ENCODE results near the gene CEP97.

GRCh38 chr3:101689286-101689685, 35.1 kb upstream of the CEP97 start:
- TF ChIP-seq ZNF404 (tag by site-specific recombination; IDR thresholded peaks at IDR 0.05): no peak
- no peak for TF ChIP-seq ZNF777 (tag by site-specific recombination; IDR thresholded peaks at IDR 0.05; ENCODE audit: borderline replicate concordance)
- TF ChIP-seq HOXA7 (CRISPR knock-in tag; IDR thresholded peaks at IDR 0.05; ENCODE audit: borderline replicate concordance): no peak
- no peak for TF ChIP-seq ZBTB26 (tag by site-specific recombination; optimal IDR thresholded peaks at IDR 0.05)
- TF ChIP-seq REST (tag by site-specific recombination; IDR thresholded peaks at IDR 0.05): no peak
- no peak for TF ChIP-seq GLIS2 (tag by site-specific recombination; IDR thresholded peaks at IDR 0.05)
- no peak for TF ChIP-seq ZNF792 (tag by site-specific recombination; IDR thresholded peaks at IDR 0.05)
- no peak for TF ChIP-seq ZNF175 (tag by site-specific recombination; IDR thresholded peaks at IDR 0.05)
- no peak for TF ChIP-seq ZNF670 (tag by site-specific recombination; IDR thresholded peaks at IDR 0.05; ENCODE audit: low read depth)
- TF ChIP-seq ZFHX2 (tag by site-specific recombination; conservative IDR thresholded peaks at IDR 0.05): no peak
- no peak for TF ChIP-seq CTCF (tag by site-specific recombination; IDR thresholded peaks at IDR 0.05)

All from HEK293 (cell line).